Ovary (tissue), 3 donors: ENCODE measurements around the gene MPND.

Source experiments
- CTCF ChIP-seq, 3 donors: fragments of 450-650 bp in 2 of 3; fragments of 200-600 bp in 1 of 3; IDR thresholded peaks; one replicate each; pipeline versions ENCODE4 v1.5.1 to v1.8.0; 2016 to 2022; ENCODE audit warnings: antibody characterized with exemption in 3 of 3, mild to moderate bottlenecking in 1 of 3
- EP300 ChIP-seq: sonication (generic); formaldehyde crosslinking; IDR thresholded peaks from one replicate; pipeline ENCODE4 v1.6.1; 2017; ENCODE audit warnings: antibody characterized with exemption
- POLR2A ChIP-seq: fragments of 450-650 bp; IDR thresholded peaks from one replicate; pipeline ENCODE4 v1.6.1; 2017; ENCODE audit warnings: antibody characterized with exemption, mild to moderate bottlenecking, moderate library complexity
- donor health status: DM: no; HTN: no; CAD: no.

GRCh38 chr19:4350111-4350510 is 6.7 kb downstream of the MPND start:
- TF ChIP-seq CTCF (IDR thresholded peaks at IDR 0.05) (no peak), EP300 (no peak), POLR2A (no peak)
